HG03439 (cell line): ENCODE data around the gene APOO.
"Not testable (repeated sequence)": the region's sequence is repeated elsewhere in the genome, so short reads cannot be mapped to it uniquely, and the experiment has no call there.

Source experiments
- ATAC-seq: cut with Tn5 transposase; IDR thresholded peaks from one replicate; pipeline ENCODE4 v1.9.1; 2021; ENCODE audit warnings: mild to moderate bottlenecking, moderate library complexity; ENCODE audit not compliant: unreplicated experiment

Gene APOO

GRCh38 chrX:23904096-23904495, 3.6 kb downstream of the APOO start:
- ATAC-seq: no peak

GRCh38 chrX:23902419-23902818, 5.3 kb downstream of the APOO start:
- no peak for ATAC-seq

GRCh38 chrX:23901805-23902204, 5.9 kb downstream of the APOO start:
- peak; percentile 61 for ATAC-seq

GRCh38 chrX:23901060-23901459, 6.7 kb downstream of the APOO start:
- no peak for ATAC-seq

- ATAC-seq: no peak
These were observed 7.4 kb downstream of the APOO start for GRCh38 chrX:23900220-23900797.

GRCh38 chrX:23898412-23898959, 9.3 kb downstream of the APOO start:
- no peak for ATAC-seq

- ATAC-seq: no peak
These were observed 10.8 kb downstream of the APOO start for GRCh38 chrX:23896981-23897380.

GRCh38 chrX:23896539-23896938, 11.2 kb downstream of the APOO start:
- not testable (repeated sequence) for ATAC-seq

- ATAC-seq: not testable (repeated sequence)
These were observed 12.7 kb downstream of the APOO start for GRCh38 chrX:23894993-23895392.

- no peak for ATAC-seq
These were observed 16.8 kb downstream of the APOO start for GRCh38 chrX:23890933-23891332.

GRCh38 chrX:23888887-23889501, 18.7 kb downstream of the APOO start:
- ATAC-seq: no peak

GRCh38 chrX:23887918-23888317, 19.8 kb downstream of the APOO start:
- ATAC-seq: no peak

GRCh38 chrX:23887451-23887850, 20.3 kb downstream of the APOO start:
- ATAC-seq: no peak

GRCh38 chrX:23885803-23886202, 21.9 kb downstream of the APOO start:
- no peak for ATAC-seq

GRCh38 chrX:23884427-23885024, 23.2 kb downstream of the APOO start:
- ATAC-seq: no peak

GRCh38 chrX:23883737-23884354, 23.9 kb downstream of the APOO start:
- ATAC-seq: no peak

- no peak for ATAC-seq
These were observed 28.2 kb downstream of the APOO start for GRCh38 chrX:23879380-23880090.

GRCh38 chrX:23871905-23872546, 35.7 kb downstream of the APOO start:
- no peak for ATAC-seq

- no peak for ATAC-seq
These were observed 37.7 kb downstream of the APOO start for GRCh38 chrX:23870041-23870440.

- no peak for ATAC-seq
These were observed 42.9 kb downstream of the APOO start for GRCh38 chrX:23864742-23865326.
